Fibroblast of skin of left biceps (primary cell): ENCODE measurements around the gene RADIL.
"Not testable (repeated sequence)": the region's sequence is repeated elsewhere in the genome, so short reads cannot be mapped to it uniquely, and the experiment has no call there.

Experiments
- DNase-seq, 2 experiments: peaks; one replicate each; pipeline ENCODE4 v3.0.0-alpha.2; 2013; ENCODE audit warnings: low read depth in 2 of 2

The RADIL gene

DNA sequence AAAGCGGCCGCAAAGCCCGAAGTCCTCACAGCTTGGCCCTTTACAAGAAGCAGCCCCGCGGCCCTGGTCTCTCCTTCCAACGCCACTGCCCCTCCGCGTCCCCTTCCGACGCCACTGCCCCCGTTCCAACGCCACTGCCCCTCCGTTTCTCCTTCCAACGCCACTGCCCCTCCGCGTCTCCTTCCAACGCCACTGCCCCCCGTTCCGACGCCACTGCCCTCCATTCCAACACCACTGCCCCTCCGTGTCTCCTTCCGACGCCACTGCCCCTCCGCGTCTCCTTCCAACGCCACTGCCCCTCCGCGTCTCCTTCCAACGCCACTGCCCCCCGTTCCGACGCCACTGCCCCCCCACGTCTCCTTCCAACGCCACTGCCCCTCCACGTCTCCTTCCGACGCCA lies 75.0 kb downstream of the RADIL start:
- no peak for DNase-seq

DNA sequence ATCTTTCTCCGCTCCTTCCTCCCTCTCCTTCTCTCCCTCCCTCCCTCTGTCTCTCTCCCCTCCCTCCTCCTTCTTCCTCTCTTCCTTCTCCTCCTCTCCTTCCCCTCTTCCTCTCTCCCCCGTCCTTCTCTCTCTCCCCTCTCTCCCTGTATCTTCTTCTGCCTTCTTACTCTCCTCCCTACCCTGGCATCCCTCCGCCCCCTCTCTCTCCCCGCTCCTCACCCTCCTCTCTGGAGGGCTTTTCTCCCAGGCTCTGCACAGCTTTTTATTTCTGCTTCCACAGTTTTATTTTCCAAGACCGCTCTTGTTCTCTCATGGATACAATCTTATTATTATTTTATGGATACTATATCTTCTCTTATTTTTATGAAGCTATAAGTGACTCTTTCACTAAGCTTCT lies 75.5 kb downstream of the RADIL start:
- DNase-seq, result no peak

DNA sequence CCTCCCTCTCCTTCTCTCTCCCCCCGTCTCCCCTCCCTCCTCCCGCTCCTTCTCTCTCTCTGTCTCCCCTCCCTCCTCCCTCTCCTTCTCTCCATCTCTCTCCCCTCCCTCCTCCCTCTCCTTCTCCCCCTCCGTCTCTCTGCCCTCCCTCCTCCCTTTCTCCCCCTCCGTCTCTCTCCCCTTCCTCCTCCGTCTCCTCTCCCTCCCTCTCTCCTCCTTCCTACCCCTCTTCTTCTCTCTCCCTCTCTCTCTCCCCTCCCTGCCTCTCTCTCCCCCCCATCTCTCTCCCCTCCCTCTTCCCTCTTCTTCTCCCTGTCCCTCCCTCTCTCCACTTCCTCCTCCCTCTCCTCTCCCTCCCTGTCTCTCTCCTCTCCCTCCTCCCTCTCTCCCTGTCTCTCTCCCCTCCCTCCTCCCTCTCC lies 75.9 kb downstream of the RADIL start:
- DNase-seq, result no peak

DNA sequence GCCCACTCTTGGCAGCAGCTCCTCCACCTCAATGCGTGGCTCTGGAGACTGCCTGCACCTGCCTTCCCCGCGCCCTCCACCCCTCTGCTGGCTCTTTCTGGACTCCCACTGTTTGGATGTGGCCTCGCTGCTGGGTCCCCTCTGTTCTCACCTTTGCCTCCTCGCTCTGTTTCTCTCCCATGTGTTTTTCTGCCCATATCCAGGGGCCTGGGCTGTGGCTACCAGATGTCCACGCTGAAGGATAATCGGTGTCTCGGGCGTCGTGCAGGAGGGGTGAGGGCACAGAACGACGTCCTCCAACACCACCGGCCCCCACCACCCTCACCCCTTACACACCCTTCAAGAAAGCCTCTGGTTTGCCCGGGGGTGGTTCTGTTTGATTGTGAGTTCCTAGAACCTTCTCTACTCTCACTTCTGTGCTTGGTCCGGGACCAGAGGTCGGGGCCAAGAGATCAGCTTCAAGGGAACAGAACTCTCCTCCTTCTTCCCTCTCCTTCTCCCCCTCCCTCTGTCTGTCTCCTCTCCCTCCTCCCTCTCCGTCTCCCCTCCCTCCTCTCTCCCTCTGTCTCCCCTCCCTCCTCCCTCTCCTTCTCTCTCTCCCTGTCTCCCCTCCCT lies 76.4 kb downstream of the RADIL start:
- no peak for DNase-seq

DNA sequence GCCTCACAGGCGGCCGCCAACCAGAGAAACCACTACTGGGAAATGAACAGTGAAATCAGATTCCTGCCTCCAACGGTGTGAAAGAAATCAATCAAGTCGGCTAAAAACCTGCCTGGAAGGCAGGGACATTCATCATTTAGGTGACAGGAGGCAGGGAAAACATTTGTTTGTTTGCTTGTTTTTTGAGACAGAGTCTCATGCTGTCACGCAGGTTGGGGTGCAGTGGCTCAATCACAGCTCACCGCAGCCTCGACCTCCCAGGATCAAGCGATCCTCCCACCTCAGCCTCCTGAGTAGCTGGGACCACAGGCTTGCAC lies 77.6 kb downstream of the RADIL start:
- DNase-seq, result no peak

DNA sequence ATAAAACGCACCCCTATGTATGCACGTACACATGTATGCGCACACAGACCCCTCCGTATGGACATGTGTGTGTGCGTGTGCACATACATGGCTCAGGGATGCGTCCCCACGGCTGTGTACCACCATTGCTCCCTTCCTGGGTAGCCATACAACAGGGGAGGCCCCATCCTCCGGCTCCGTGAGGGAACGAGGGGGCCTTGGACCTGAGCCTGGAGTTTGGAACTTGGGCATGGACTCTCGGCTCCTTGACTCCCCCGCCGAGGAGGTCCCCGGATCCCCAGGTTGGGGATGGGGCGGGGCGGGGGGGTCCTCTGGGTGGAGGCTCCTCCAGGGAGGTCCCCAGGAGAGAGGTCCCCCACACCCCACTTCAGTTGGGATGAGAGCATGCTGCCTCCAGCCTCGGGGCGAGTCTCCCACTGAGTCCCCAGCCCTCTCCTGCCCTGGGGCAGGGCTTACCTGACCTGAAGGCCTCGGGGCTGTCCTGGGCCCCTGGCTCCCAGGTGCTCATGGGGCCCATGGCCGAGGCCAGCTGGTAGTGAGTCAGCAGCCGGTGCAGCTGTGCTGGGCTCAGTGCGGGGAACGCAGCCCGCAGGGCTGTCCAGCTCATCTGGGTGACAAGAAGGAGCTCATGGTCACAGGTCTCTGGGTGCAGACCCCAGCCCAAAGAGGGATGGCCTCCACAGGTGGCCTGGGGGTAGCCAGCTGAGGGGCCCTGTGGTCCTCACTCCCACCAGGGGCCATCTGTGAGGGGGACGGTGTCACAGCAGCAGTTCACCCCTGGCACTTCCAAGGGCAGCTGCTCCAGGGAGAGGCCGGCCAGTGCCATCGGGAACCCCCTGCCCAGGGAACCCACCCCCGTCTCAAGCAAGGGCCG lies 78.2 kb downstream of the RADIL start:
- no peak for DNase-seq

DNA sequence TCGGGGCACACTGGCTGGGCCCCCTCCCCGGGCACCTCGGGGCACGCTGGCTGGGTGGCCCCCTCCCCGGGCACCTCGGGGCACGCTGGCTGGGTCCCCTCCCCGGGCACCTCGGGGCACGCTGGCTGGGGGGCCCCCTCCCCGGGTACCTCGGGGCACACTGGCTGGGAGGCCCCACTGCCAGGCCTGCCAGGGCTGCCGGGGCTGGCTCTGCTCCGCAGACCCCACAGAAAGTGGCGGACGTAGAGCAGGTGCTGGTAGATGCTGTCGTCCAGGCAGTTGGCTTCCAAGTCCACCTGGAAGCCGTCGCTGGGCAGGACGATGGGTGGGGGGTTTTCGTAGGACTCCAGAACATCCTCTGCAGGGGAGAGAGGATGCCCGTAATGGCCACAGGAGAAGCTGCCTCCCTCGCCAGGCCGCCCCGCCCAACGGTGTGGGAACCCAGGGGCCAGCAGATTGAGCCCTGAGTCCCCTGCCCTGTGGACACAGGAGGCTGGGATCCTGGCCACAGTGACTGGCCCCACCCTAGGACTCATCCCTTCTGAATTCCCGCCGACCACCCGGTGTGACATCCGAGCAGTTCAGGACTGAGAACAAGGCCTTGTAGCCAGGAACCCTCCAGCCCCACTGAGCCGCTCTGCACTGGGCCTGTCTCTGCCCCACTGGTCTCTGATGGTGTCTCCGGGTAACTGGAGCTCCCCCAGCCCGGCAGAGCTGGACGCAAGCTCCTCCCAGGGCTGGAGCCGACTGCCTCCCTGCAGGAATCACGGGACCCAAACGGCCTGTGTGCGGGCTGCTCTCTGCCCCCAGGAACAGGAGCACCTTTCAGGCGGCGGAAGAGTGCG lies 79.9 kb downstream of the RADIL start:
- no peak for DNase-seq

DNA sequence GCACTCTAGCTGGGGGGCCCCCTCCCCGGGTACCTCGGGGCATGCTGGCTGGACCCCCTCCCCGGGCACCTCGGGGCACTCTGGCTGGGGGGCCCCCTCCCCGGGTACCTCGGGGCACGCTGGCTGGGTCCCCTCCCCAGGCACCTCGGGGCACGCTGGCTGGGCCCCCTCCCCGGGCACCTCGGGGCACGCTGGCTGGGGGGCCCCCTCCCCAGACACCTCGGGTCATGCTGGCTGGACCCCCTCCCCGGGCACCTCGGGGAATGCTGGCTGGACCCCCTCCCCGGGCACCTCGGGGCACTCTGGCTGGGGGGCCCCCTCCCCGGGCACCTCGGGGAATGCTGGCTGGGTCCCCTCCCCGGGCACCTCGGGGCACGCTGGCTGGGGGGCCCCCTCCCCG lies 80.9 kb downstream of the RADIL start:
- DNase-seq, result not testable (repeated sequence)

DNA sequence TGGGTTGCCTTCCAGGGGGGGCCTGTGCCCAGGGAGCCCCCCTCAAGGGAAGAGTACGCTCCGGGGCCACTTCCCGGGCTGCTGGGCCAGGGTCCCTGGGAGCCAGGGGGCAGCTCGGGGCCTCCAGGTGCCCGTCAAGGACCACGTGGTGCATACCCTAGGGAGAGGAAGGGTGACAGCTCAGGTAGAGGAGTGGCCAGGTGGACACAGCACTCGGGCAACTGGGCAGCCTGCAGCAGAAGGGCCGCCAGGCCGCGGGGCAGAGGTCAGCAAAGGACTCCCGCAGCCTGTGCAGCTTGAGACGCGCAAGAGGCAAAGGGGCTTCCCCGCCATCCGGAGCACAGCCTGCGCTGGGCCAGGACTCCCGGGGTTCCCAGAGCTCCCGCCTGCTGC lies 81.7 kb downstream of the RADIL start:
- DNase-seq, result no peak

DNA sequence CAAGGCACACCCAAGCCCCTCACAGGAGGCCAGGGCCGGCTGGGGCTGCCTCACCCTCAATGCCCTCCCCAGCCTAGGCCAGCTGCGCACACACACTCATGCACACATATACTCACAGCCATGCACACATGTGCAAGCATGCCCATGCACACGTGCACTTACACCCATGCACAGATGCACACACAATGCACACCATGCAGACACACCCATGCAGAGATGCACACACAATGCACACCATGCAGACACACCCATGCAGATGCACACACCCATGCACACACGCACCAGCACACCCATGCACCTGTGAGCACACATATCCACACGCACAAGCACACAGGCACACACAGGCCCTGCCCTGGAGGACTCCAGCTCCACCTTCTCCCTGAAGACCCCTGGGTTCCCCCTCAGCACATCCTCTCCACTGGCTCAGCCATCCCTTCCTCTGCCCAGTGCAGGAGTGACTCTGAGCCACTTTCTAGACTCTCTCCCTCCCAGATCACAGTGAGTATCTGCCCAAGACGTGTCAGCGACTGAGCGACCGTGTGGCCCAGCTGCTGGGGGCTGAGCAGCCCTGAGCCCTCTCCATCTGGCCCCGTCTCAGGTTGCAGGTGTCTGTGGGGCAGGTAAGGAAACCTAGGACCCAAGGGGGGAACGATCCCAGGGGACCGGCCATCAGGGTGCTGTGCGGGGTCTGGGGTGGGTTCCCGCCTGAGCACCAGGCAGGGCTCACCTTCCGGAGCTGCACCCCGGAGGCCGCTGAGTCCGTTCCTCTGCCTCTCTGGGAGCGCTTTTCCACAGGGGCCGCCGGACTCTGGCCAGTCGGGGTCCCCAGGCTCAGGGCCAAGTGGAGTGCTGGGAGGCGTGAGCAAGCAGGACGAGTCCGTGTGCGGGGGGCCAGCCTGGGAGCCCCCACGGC lies 82.3 kb downstream of the RADIL start:
- DNase-seq, result no peak

DNA sequence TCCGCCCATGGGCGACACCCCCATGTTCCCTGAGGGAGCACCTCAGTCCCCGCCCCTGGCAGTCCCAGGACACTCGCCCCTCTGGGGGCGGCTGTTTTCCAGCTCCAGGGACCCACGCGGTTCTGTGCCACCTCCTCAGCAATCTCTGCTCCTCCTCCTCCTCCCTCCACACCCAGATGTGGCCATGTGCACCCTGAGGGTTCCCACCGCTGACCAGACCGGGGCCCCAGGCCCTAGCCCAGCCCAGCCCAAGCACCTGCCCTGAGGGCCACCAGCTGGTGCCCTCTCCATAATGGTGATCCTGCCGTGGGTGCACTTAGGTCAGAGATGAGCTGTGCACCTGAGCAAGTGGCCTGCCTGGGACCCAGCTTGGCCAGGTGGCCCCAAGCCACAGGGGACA lies 83.0 kb downstream of the RADIL start:
- no peak for DNase-seq

DNA sequence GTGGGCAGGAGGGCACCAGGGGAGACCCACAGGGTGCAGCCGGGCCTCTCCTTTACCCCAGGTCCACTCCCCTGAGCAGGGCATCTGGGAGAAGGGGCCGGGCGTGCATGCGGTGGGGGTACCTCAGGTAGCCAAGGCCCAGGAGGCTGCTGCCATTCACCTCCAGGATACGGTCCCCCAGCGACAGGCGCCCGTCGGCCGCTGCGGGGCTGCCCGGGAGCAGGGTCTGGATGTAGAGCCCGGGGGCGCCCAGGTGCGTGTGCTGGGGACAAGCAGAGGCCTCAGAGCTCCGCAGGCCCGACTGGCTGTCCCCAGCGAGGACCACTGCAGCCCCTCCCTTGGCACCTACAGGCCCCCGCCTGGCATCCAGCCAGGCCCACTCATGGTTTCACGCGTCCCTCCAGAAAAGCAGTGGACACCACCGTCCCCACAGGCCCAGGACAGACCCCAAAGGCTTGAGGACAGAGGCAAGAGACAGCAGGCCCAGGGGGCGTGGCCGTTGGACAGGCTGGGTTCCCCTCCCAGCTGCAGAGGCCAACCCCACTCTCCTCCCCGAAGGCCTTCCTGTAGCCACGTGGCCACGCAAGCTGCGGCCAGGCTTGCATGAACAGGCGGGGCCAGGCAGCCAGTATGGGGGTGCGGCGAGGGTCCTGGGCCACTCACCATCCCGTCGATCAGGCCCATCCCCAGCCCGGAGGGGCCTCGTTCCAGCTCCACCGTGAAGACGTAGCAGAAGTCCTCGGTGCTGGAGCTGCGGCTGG lies 83.8 kb downstream of the RADIL start:
- no peak for DNase-seq

DNA sequence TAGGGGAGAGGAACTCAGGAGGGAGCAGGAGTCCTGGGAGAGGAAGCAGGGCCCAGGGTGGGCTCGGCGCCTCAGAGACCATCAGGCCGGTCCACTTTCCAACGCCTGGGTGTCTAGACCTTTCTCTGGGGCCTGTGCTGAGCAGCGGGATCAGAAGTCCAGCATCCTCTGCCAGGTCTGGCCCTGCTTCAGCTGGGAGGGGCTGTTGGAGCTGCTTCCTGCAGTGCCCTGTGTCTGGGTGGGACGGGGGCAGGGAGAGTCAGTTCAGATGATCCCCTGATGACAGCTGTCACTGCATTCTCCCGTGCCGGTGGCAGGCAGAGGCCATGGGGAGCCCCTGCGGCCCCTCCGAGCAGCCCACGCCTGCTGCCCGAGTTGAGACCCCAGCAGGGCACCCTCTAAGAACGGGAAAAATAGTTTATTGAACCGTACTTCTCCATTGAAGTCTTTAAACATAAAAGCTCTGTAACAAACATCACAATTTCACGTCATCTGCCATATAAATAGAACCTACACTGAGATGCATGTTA lies 84.7 kb downstream of the RADIL start:
- DNase-seq, result no peak

DNA sequence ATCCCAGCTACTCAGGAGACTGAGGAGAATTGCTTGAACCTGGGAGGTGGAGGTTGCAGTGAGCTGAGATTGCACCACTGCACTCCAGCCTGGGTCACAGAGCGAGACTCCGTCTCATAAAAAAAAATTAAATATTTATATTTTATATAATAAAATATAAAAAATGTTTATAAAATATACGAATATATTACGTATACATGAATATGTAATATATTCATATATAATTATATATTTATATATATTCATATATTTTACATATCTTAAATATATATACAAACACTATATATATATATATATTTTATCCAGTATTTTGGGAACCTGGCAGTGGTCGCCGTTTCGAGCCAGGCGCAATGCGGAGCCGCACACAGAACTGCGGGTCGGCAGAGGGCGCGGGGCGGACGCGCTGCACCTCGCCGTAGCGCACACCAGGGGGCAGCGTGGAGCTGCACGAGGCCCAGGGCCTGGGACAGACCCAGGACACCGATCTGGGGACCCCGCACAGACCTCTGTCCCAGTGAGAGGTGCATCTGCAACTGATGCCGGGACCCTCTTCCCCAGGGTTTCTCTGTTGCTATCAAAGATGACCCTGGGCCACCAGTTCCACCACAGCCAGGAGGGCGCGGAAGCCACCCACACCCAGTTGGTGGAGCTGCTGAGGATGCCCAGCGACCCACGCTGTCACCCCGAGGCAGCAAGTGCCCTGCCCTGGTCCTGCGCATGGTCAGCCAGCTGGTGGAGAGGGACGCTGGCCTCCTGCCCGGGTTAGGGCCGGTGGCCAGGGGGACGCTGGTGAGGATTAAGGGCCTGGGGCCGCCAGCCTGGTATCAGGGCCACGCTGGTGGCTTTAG lies 85.4 kb downstream of the RADIL start:
- DNase-seq, result no peak

DNA sequence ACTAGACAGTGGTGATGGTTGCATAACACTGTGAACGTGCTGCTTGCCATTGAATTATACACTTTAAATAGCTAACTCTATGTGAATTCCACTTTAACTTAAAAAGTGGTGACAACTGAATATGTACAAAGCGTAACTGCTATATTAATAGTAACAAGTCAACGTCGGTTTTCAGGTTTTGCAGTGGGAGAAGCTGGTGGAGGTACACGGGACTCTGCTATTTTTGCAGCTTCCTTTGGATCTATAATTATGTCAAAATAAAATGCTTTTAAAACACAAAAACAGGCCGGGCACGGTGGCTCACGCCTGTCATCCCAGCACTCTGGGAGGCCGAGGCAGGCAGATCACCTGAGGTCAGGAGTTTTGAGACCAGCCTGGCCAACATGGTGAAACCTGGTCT lies 87.1 kb downstream of the RADIL start:
- DNase-seq, result no peak

DNA sequence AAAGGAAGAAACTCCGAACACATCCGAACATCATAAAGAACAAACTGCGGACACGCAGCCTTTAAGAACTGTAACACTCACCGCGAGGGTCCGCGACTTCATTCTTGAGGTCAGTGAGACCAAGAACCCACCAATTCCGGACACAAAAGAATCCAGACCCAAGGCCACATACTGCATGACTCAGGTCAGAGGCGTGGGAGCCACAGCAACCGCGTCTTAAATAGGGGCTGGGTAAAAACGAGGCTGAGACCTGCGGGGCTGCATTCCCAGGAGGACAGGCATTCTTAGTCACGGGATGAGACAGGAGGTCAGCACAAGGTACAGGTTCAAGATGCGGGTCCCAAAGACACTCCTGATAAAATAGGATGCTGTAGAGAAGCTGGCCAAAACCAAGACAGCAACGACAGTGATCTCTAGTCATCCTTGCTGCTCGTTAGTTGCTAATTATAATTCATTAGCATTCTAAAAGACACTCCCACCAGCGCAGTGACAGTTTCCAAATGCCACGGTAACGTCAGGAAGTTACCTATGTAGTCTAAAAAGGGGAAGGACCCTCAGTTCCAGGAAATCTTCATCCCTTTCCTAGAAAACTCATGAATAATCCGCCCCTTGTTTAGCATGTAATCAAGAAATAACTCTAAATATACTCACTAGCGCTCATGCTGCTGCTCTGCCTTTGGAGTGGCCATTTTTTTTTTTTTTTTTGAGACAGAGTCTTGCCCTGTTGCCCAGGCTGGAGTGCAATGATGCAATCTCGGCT lies 88.7 kb downstream of the RADIL start:
- no peak for DNase-seq

DNA sequence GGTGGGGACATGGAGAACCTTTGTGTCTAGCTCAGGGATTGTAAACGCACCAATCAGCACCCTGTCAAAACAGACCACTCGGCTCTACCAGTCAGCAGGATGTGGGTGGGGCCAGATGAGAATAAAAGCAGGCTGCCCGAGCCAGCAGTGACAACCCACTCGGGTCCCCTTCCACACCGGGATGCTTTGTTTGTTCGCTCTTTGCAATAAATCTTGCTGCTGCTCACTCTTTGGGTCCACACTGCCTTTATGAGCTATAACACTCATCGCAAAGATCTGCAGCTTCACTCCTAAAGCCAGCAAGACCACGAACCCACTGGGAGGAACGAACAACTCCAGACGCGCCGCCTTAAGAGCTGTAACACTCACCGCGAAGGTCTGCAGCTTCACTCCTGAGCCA lies 89.3 kb downstream of the RADIL start:
- not testable (repeated sequence) for DNase-seq

DNA sequence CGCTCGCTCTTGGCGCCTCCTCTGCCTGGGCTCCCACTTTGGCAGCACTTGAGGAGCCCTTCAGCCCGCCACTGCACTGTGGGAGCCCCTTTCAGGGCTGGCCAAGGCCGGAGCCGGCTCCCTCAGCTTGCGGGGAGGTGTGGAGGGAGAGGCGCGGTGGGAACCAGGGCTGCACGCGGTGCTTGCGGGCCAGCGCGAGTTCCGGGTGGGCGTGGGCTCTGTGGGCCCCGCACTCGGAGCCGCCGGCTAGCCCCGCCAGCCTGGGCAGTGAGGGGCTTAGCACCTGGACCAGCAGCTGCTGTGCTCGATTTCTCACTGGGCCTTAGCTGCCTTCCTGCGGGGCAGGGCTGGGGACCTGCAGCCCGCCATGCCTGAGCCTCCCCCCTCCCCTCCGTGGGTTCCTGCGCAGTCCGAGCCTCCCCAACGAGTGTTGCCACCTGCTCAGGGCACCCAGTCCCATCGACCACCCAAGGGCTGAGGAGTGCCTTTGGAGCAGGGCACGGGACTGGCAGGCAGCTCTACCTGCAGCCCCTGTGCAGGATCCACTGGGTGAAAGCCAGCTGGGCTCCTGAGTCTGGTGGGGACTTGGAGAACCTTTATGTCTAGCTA lies 90.0 kb downstream of the RADIL start:
- not testable (repeated sequence) for DNase-seq
